Hematopoietic multipotent progenitor cell treated with erythropoietin and hydrocortisone succinate and interleukin-3 and kit ligand, for 8 days (in vitro differentiated cells): ENCODE data around the gene CHCHD4.

Source experiments
- DNase-seq: peaks from one replicate; pipeline ENCODE4 v3.0.0-alpha.2; 2015

CHCHD4 gene

GRCh38 chr3:14124615-14125192 lies at the start of gene CHCHD4, which contains the start of gene TMEM43:
CHCHD4 (minus strand) TSS chr3:14124870; CDS start chr3:14124676, 194 bp downstream.
TMEM43 (plus strand) TSS chr3:14125052; CDS start chr3:14125194, 142 bp downstream.
- peak; percentile 99 for DNase-seq

- DNase-seq, result no peak
These were observed 47.8 kb upstream of the CHCHD4 start for GRCh38 chr3:14172496-14172895.

- no peak for DNase-seq
These were observed 46.0 kb upstream of the CHCHD4 start for GRCh38 chr3:14170531-14171159.

GRCh38 chr3:14169871-14170270 lies 45.2 kb upstream of the CHCHD4 start:
- no peak for DNase-seq

GRCh38 chr3:14169435-14169834 lies 44.8 kb upstream of the CHCHD4 start:
- DNase-seq, result no peak

- DNase-seq, result no peak
These were observed 42.4 kb upstream of the CHCHD4 start for GRCh38 chr3:14166877-14167603.

- no peak for DNase-seq
These were observed 37.5 kb upstream of the CHCHD4 start for GRCh38 chr3:14162178-14162577.

- DNase-seq, result no peak
These were observed 36.6 kb upstream of the CHCHD4 start for GRCh38 chr3:14161282-14161681.

GRCh38 chr3:14159426-14159825 lies 34.8 kb upstream of the CHCHD4 start:
- no peak for DNase-seq

GRCh38 chr3:14158370-14158769 lies 33.7 kb upstream of the CHCHD4 start:
- DNase-seq, result no peak

- no peak for DNase-seq
These were observed 33.3 kb upstream of the CHCHD4 start for GRCh38 chr3:14157951-14158350.

GRCh38 chr3:14156843-14157561 lies 32.3 kb upstream of the CHCHD4 start:
- DNase-seq, result no peak

GRCh38 chr3:14156201-14156600 lies 31.5 kb upstream of the CHCHD4 start:
- DNase-seq, result no peak

- DNase-seq, result no peak
These were observed 30.3 kb upstream of the CHCHD4 start for GRCh38 chr3:14154895-14155440.

GRCh38 chr3:14154276-14154675 lies 29.6 kb upstream of the CHCHD4 start:
- DNase-seq, result no peak

GRCh38 chr3:14153663-14154062 lies 29.0 kb upstream of the CHCHD4 start:
- DNase-seq, result no peak

GRCh38 chr3:14152963-14153355 lies 28.3 kb upstream of the CHCHD4 start:
- DNase-seq, result no peak

GRCh38 chr3:14152233-14152962 lies 27.7 kb upstream of the CHCHD4 start:
- peak; percentile 25 for DNase-seq

- DNase-seq, result no peak
These were observed 26.9 kb upstream of the CHCHD4 start for GRCh38 chr3:14151471-14152083.

- DNase-seq, result no peak
These were observed 26.0 kb upstream of the CHCHD4 start for GRCh38 chr3:14150491-14151230.

GRCh38 chr3:14150078-14150477 lies 25.4 kb upstream of the CHCHD4 start:
- no peak for DNase-seq
